Left cardiac atrium (tissue), 4 donors: ENCODE data around the gene ANKLE1. TPM values are rescaled to one million over a fixed set of nuclear protein-coding genes. Genes with fewer than 3 reads are reported as not detected.
"Not testable (repeated sequence)": the region's sequence is repeated elsewhere in the genome, so short reads cannot be mapped to it uniquely, and the experiment has no call there.

Experiments
- ATAC-seq, 2 donors: fragments of 200-7000 bp; cut with Tn5 transposase; one replicate each; pipeline ENCODE4 v1.9.1; 2020; ENCODE audit warnings: mild to moderate bottlenecking in 2 of 2, moderate library complexity in 2 of 2
- DNase-seq: peaks from one replicate; pipeline ENCODE4 v3.0.0-alpha.2; 2020
- intact Hi-C, 2 donors: fragments of 100-400 bp; cut with DNase I; formaldehyde crosslinking; loops; one replicate each; pipeline versions ENCODE4 v1.14.1 to v1.15.1; 2022 to 2023
- total RNA-seq, 2 donors: library from RNA; stranded (reverse); fragmentation: NEBNext Ultra II Directional; extraction: Animal tissue kit (Norgen Biotek cat#: 25700); gene quantifications; one replicate each; pipeline ENCODE4 v1.2.1, GENCODE V29; 2021
- donor health status: DM: no; HTN: yes; CAD: no.
- donor health status: DM: no; HTN: yes; CAD: no; lungs with severe emphysema.
- donor health status: DM: yes; HTN: yes; CAD: no.
- donor health status: Dilated cardiomyopathy.

ANKLE1 gene
- total RNA-seq, 2 donors from 2014 or later, result 0.37 to 0.47 TPM

DNA sequence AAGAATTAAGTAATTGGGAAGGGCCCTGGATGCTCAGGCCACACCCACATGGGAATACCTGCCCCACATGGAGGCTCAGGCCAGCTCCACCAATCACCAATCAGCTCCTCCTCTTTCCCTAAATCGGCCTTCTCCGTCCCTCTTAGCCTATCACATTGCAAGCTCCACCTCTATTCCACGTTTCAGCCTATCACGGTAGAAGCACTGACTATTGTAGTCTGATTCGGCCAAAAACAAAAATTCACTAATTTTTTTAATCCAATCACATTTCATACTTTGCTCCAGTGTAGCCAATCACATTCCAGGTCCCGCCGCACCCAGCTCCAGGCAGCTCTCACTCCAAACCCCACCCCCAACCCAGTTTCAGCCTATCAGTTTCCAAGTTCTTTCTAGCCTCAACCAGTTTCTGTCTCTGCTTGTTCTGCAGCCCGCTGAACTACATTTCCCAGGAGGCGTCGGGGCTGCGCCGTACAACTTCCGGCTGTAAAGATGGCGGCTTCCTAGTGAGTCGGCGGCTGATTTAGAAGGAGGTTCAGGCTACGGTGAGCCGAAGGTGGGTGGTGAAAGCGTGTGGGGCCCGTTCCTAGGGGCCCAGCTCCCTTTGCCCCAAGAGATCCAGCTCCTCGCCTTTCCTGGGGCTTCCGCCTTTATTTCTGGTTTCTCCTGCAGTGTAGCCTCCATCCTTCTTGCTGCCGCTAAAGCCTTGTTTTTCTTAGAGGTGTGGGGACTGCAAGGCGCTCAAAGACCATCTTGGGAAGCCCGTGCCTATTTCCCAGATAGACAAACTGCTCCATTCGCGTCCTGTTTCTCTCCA lies 14.5 kb upstream of the ANKLE1 start, which contains the start of gene BABAM1:
BABAM1 (plus strand) TSS at position 469 of the 814 bp plus-strand sequence. CDS start 1,364 bp downstream, outside the sequence.
- intact Hi-C loops, result no loop called here
- DNase-seq (peak; percentile 95), ATAC-seq (peak; percentile 98)

DNA sequence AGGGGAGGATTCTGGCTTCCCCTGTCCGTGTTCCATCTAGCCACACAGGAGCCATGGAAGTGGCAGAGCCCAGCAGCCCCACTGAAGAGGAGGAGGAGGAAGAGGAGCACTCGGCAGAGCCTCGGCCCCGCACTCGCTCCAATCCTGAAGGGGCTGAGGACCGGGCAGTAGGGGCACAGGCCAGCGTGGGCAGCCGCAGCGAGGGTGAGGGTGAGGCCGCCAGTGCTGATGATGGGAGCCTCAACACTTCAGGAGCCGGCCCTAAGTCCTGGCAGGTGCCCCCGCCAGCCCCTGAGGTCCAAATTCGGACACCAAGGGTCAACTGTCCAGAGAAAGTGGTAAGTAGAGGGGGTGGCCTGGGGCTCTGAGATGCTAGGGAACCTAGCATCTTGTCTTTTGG lies 12.9 kb upstream of the ANKLE1 start:
- intact Hi-C loops, result no loop called here
- ATAC-seq (no peak), DNase-seq (no peak)

DNA sequence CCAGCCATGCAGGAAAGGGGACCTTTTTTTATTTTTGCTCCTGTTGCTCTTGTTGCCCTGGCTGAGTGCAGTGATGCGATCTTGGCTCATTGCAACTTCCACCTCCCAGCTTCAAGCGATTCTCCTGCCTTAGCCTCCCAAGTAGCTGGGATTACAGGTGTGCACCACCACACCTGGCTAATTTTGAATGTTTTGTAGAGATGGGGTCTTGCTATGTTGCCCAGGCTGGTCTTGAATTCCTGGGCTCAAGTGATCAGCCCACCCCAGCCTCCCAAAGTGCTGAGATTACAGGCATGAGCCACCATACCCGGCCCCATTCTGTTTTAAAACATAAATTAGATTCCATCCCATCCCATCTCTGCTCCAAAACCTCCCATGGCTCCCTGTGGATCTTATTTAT lies 6.8 kb upstream of the ANKLE1 start:
- ATAC-seq, intact Hi-C loops, DNase-seq: not testable (repeated sequence)

DNA sequence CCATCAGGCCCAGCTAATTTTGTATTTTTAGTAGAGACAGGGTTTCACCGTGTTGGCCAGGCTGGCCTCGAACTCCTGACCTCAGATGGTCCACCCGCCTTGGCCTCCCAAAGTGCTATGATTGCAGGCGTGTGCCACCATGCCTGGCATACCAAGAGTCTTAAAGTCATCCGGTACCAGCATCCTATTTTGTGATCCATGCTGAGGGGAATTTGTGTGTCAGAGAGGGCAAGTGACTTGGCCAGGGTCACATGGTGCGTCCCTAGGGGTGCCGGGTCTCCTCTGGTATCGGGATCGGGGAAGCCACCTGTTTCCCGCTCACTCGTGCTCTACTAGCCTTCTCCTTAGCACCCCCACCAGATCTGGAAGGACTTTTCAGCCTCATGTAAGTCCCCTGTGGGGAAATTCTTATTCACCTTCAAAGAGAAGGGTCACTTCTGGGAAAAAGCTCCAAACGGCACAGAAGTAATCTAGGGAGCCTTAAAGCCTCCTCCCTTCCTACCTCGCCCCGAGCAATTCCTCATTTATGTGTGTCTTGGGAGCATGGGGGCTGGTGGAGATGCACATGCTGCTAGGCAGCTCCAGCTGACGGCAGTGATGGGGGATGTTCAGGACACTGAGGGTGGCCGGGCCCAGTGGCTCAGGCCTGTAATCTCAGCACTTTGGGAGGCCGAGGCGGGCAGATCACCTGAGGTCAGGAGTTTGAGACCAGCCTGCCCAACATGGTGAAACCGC lies 6.1 kb upstream of the ANKLE1 start:
- intact Hi-C loops, result no loop called here
- DNase-seq (no peak), ATAC-seq (no peak)

DNA sequence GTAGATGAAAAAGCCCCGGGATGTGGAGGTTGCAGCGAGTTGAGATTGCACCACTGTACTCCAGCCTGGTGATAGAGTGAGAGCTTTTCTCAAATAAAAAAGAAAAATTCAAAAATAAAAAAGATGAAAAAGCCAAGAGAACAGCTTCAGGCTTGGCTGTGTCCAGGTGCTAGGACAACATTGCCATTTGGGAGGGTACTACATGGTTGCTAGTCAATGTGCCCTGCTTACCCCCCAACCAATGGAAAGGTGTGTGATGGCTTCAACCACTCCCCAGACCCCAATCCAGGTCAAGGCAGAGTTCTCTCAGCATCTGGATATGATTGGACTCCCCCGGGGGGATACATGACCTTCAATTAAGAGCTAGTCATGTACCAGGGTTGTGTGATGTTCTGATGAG lies 2.3 kb upstream of the ANKLE1 start:
- ATAC-seq (no peak), DNase-seq (no peak)
- intact Hi-C loops, result no loop called here

DNA sequence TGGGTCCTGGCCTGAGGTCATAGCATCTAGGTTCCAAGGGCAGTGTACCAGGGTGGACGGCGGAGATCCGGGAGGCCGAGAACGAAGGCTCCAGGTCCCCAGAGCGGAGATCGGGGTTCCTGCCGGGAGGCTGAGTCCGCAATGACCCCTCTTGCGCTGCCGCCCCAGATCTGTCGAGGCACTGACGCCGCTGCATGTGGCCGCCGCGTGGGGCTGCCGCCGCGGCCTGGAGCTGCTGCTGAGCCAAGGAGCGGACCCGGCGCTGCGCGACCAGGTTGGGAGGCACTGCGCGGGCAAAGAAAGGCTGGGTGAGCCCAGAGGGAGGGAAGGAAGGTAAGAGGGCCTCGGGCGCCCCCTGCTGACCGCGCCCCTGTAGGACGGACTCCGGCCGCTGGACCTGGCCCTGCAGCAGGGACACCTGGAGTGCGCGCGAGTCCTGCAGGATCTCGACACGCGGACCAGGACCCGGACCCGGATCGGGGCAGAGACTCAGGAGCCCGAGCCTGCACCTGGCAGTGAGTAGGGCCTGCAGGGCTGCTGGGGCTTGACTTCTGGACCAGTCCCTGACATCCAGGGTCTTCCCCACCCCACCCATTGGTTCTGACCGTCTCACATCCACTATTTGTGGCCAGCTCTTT lies 906 bp downstream of the ANKLE1 start:
- intact Hi-C loops, result loop anchor here (1.0 to 10.0 kb wide), 3 partner anchors 78 to 215 kb away; no protein-coding TSS in a partner anchor
- DNase-seq (peak; percentile 85), ATAC-seq (peak; percentile 95 to 96)

DNA sequence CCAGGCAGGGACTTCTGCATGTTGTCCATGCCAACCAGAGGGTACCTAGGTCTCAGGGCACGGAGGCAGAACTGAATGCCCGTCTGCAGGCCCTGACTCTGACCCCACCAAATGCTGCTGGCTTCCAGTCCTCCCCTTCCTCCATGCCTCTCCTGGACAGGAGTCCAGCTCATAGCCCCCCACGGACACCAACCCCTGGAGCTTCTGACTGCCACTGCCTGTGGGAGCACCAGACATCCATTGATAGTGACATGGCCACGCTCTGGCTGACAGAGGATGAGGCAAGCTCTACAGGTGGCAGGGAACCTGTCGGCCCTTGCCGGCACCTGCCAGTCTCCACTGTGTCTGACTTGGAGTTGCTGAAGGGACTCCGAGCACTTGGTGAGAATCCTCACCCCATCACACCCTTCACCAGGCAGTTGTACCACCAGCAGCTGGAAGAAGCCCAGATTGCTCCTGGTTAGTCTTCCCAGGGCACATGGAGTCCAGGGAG lies 1.8 kb downstream of the ANKLE1 start:
- ATAC-seq (no peak), DNase-seq (no peak)
- intact Hi-C loops, result loop anchor here in 1 of 2 donors (5.0 to 10.0 kb wide), 2 partner anchors 79 to 216 kb away; no protein-coding TSS in a partner anchor

DNA sequence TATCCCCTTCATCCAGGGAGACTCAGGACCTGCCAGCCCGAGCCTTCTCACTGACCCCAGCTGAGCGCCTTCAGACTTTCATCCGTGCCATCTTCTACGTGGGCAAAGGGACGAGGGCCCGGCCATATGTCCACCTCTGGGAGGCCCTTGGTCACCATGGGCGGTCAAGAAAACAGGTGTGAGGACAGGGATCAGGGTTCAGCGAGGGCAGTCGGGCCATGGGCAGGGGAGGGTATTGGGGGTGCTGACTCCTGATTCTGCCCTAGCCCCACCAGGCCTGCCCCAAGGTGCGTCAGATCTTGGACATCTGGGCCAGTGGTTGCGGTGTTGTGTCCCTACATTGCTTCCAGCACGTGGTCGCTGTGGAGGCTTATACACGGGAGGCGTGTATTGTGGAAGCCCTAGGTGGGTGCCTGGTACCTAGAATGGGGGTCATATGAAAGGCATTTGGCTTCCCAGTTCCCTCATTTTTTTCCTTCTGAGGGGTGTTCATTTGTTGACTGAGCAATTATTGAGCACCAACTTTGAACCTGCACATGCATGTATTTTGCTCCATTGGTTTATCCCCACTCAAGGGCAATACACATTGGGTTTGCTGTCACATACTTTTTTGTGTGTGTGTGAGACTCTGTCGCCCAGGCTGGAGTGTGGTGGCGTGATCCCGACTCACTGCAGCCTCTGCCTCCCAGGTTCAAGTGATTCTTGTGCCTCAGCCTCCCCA lies 3.9 kb downstream of the ANKLE1 start:
- DNase-seq, result no peak
- intact Hi-C loops, result loop anchor here in 1 of 2 donors (10.0 kb wide), 1 partner anchor 81 kb away; no protein-coding TSS in a partner anchor
- ATAC-seq, result no peak

DNA sequence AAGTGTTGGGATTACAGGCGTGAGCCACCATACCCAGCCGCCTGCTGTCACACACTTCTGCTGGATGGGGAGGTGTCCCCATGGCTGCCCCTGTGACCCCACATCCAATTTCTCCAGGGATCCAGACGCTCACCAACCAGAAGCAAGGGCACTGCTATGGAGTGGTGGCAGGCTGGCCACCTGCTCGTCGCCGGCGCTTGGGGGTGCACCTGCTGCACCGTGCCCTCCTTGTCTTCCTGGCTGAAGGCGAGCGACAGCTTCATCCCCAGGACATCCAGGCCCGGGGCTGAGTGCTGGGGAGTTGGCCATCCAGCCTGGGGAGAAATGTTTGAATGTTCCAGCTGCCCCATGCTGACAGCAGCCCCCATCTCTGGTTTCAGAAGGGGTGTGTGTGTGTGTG lies 4.6 kb downstream of the ANKLE1 start:
- DNase-seq (no peak), ATAC-seq (no peak)
- intact Hi-C loops, result loop anchor here in 1 of 2 donors (10.0 kb wide), 1 partner anchor 81 kb away; no protein-coding TSS in a partner anchor

DNA sequence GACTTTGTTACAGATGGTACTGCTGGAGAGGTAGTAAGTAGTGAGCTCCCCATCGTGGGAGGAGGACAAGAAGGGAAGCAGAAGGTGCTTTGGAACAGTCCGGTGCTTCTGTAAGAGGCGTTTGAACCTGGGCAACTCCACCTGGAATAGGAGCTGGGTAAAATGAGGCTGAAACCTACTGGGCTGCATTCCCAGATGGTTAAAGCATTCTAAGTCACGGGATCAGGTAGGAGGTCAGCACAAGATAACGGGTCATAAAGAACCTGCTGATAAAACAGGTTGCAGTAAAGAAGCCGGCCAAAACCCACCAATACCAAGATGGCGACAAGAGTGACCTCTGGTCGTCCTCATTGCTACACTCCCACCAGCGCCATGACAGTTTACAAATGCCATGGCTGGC lies 5.1 kb downstream of the ANKLE1 start:
- DNase-seq (no peak), ATAC-seq (no peak)
- intact Hi-C loops, result loop anchor here in 1 of 2 donors (10.0 kb wide), 1 partner anchor 82 kb away; no protein-coding TSS in a partner anchor

DNA sequence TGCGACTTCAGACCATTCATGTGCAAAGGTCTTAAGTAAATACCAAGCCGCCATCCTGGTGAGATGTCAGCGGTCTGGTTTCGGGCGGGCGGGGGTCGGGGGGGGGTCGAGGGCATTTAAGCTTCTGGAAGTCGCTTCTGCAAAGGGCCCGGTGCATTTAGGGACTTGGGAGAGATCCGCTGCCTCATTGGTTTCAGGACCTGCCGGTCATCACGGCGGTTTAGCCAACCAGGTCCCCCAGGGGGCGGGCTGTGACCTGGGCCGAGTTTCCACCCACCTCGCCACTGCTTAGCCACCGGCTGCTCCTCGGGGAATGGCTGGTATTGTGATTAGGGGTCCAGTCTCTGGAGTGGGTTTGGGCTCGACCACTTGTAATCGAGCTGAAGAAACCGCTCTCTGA lies 7.8 kb downstream of the ANKLE1 start:
- DNase-seq (peak; percentile 86), ATAC-seq (peak in 1 of 2 donors; percentile 52)
- intact Hi-C loops, result loop anchor here in 1 of 2 donors (10.0 kb wide), 1 partner anchor 85 kb away; no protein-coding TSS in a partner anchor

DNA sequence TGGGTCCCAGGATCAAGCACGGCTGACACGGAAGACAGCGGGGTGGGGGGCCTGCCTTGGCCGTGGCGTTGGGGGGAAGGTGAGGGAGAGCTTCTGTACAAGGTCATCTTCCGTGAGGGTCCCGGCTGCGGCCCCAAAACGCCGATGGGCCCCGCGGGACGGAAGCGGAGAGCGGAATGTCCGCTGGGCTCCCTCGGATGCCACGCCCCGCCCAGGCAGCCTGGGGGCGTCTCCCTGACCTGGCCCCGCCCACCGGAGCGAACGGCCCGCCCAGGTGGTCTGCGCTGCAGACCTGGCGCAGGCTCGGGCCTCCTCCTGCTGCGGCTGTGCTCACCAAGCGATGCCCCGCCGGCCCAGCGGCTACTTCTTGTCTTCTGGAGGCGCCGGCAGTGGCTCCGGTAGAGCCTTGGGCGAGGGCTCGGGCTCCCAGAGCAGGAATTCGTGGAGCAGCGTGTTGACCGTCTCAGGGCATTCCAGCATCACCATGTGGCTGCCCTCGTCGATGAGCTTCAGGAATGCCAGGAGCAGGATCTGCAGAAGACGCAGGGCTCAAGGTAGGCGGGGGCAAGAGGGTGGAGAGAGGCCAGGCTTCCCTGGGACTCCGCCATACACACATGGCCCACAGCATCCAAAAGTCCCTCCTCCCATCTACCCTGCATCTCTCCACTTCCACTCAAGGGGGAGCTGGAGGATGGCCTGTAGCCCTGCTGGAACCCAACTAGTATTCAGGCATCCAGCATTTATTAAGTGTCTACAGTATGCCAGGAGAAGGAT lies 10.8 kb downstream of the ANKLE1 start:
- DNase-seq, result peak; percentile 75
- ATAC-seq, result peak; percentile 94
- intact Hi-C loops, result loop anchor here in 1 of 2 donors (5.0 kb wide), 1 partner anchor 95 kb away; no protein-coding TSS in a partner anchor

DNA sequence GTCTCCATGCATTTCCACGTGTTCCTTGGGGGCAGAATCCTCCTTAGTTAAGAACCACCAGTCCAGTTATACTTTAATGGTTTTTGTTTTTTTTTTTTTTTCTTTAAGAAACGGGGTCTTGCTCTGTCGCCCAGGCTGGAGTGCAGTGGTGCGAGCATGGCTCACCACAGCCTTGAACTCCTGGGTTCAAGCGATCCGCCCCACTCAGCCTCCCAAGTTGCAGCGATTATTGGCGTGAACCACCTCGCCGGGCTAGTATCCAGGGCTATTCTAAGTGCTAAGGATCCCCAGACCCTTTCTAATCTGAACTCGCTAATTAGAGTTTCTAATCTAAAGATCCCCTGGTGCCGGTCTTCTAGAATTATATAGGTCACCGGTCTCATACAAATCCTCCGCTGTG lies 11.9 kb downstream of the ANKLE1 start:
- ATAC-seq (no peak), DNase-seq (no peak)
- intact Hi-C loops, result loop anchor here in 1 of 2 donors (5.0 kb wide), 1 partner anchor 94 kb away; no protein-coding TSS in a partner anchor

DNA sequence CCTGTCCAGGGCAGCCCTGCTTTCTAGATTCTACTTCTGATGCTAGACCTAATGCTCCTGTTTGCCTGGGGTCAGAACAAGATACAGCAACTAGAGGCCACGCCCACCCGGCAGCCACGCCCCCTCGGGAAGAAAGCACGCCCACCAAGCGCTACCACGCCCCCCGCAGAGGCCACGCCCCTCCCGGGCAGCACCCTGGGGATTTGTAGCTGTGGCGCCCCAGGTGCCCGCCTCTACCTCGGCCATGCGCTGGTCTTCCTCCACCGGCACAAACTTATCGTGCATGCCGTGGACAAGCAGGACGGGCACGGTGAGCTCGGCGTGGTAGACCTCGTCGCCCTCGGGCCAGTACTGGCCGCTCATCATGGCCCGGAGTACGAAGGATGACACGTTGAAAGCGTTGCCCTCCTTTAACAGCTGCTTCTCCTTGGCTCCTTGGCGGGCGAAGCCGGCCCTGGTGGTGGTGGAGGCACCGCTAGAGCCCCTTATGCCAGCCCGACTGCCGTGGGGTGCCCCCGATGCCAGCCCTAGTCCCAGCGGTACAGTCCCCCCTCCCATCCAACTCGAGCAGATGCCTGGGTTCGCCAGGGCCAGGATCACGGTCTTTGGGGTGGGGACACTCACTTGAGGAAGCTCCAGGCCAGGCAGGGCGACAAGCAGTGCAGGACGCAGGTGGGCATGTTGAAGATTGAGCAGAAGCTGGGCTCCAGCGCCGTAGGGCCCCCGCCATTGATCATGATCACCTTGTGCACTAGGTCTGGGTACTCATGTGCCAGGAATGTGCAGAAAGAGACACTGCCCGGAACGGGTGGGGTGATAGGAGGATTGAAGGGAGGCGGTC lies 12.6 kb downstream of the ANKLE1 start:
- intact Hi-C loops, result loop anchor here in 1 of 2 donors (5.0 kb wide), 1 partner anchor 93 kb away; no protein-coding TSS in a partner anchor
- no peak for DNase-seq
- ATAC-seq, result peak in 1 of 2 donors; percentile 10

DNA sequence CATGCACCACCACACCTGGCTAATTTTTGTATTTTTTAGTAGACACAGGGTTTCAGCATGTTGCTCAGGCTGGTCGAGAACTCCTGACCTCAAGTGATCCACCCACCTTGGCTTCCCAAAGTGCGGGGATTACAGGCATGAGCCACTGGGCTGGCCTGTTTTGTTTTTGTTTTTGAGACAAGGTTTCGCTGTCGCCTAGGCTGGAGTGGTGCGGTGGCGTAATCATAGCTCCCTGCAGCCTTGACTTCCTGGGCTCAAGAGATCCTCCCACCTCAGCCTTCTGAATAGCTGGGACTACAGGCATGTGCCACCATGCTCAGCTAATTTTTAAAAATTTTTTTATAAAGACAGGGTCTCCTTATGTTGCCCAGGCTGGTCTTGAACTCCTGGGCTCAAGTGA lies 13.8 kb downstream of the ANKLE1 start:
- DNase-seq, intact Hi-C loops, ATAC-seq: not testable (repeated sequence)

DNA sequence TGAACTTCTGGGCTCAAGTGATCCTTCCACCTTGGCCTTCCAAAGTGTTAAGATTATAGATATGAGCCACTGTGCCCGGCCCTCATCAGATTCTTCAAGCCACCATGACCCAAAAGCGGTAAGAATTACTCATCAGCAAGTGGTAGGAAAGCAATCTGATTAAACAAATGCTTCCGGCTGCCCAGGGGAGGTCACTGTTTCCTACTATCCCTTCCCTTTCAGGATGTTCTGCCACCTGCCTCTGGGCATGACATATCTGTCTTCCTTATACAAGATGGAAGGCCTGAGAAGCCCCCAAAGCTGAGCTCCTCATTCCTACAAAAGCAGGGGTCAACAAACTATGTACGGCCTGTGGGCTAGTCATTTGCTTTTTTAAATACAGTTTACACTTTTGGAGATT lies 14.6 kb downstream of the ANKLE1 start:
- no peak for DNase-seq
- intact Hi-C loops, result no loop called here

DNA sequence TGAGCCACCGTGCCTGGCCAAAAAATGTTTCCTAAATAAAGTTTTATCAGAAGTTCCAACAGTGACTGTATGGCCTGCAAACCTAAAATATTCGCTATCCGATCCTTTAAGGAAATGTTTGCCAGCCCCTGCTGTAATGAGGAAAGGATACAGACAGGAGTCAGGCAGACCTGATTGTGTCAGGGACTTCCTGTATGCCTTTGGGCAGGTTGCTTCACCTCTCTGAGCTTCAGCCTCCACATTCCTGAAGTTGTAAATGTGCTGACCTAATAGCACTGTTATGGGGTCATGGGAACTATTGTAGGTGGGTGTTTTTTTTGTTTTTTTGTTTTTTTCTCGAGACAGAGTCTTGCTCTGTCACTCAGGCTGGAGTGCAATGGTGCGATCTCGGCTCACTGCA lies 15.3 kb downstream of the ANKLE1 start:
- ATAC-seq, result no peak
- intact Hi-C loops, result no loop called here
- DNase-seq, result no peak

More for the DNA sequence above, 14.6 kb downstream of the ANKLE1 start:
- no peak for ATAC-seq
